Renal pelvis (tissue), 12 donors: Measurements from ENCODE around the gene OR4C45. TPM values are rescaled to one million over a fixed set of nuclear protein-coding genes. Genes with fewer than 3 reads are reported as not detected.
"Not testable (repeated sequence)": the region's sequence is repeated elsewhere in the genome, so short reads cannot be mapped to it uniquely, and the experiment has no call there.

ENCODE experiments used
- DNase-seq: peaks from one replicate; pipeline ENCODE4 v3.0.0-alpha.2; 2013
- long read RNA-seq, 16 experiments: transcript quantifications; one replicate each; lab custom pipeline, GENCODE V29; 2026
- polyA plus RNA-seq, 3 donors: library from polyadenylated mRNA; unstranded; fragments of 120-200 nt; gene quantifications; one replicate each; pipeline ENCODE4 v1.2.1, GENCODE V29; 2013; ENCODE audit not compliant: insufficient read length in 3 of 3

Gene OR4C45
- not detected for polyA plus RNA-seq
- long read RNA-seq, donor 1, result 0 reads
- long read RNA-seq, donor 2, result 0 reads
- long read RNA-seq, donor 3, result 0 reads
- long read RNA-seq, donor 4, result 0 reads
- long read RNA-seq, donor 5, result 0 reads
- long read RNA-seq, donor 6, result 0 reads
- long read RNA-seq, donor 7, result 0 reads
- long read RNA-seq, donor 8, result 0 reads
- long read RNA-seq, donor 9, result 0 reads
- long read RNA-seq, donor 10, result 0 reads
- long read RNA-seq, donor 11, result 0 reads
- long read RNA-seq, donor 12, result 0 reads
- long read RNA-seq, donor 13, result 0 reads
- long read RNA-seq, donor 14, result 0 reads
- long read RNA-seq, donor 15, result 0 reads
- long read RNA-seq, donor 16, result 0 reads

- no peak for DNase-seq
These were observed at the start of gene OR4C45 for GRCh38 chr11:50032574-50032973. Gene OR4C45 (plus strand): TSS chr11:50032874.

GRCh38 chr11:49995565-49995964, 37.1 kb upstream of the OR4C45 start:
- no peak for DNase-seq

DNA sequence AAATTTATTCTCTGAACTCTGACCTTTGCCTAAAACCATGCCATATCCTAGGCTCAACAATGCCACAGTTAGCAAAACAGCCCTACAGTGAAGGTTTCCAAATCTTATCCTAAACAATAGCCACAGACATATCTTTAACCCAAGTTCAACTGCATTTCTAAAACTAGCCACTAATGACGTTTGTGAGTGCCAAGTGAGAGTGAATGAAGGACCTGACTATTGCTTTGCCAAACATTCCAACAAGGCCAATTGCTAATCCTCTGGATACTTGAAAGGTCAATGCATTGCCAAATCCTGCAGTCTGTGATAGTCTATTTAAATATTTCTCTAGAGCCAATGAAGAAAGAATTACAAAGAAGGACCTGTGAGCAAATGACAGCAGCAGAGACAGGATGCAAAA, 2.5 kb upstream of the OR4C45 start:
- no peak for DNase-seq

- not testable (repeated sequence) for DNase-seq
These were observed 3.6 kb downstream of the OR4C45 start for GRCh38 chr11:50036239-50036638.

DNA sequence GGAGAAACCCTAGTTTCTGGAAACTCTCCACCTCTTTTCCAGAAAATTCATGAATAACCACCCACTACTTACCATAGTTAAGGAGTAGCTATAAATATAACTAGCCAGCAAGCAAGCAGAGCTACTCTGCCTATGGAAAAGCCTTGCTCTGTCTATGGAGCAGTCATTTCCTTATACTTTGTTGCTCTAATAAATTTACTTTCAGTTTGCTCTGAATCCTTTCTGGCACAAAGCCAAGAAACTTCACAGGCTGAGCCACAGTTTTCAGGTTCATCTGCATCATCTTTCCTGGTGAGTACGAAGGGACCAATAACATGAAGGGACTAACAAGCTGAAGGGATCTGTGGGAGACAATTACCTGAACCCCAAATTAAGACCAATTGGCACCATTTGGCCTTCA, 4.6 kb downstream of the OR4C45 start:
- DNase-seq, result no peak

DNA sequence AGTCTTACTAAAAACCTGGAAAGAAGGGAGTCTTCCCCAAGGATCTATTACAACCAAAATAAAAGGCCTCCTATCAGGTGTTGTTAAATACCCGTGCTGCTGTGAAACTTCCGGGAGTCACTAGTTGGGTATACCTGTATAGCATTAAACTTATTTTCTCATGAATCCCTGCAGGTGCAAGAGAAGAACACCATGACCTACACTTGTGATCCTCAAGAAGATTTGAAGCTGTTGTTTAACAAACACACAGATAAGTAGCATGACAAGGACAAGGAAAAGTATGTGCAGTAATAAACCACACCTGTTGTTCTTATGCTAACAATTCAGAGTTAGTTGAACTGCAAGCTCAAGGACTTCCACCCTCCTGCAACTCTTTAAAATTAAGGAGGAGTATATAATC, 12.0 kb downstream of the OR4C45 start:
- no peak for DNase-seq

GRCh38 chr11:50063056-50063455, 30.4 kb downstream of the OR4C45 start:
- DNase-seq, result not testable (repeated sequence)

GRCh38 chr11:50070389-50070788, 37.7 kb downstream of the OR4C45 start:
- DNase-seq, result no peak

- no peak for DNase-seq
These were observed 39.0 kb downstream of the OR4C45 start for GRCh38 chr11:50071584-50072225.

DNA sequence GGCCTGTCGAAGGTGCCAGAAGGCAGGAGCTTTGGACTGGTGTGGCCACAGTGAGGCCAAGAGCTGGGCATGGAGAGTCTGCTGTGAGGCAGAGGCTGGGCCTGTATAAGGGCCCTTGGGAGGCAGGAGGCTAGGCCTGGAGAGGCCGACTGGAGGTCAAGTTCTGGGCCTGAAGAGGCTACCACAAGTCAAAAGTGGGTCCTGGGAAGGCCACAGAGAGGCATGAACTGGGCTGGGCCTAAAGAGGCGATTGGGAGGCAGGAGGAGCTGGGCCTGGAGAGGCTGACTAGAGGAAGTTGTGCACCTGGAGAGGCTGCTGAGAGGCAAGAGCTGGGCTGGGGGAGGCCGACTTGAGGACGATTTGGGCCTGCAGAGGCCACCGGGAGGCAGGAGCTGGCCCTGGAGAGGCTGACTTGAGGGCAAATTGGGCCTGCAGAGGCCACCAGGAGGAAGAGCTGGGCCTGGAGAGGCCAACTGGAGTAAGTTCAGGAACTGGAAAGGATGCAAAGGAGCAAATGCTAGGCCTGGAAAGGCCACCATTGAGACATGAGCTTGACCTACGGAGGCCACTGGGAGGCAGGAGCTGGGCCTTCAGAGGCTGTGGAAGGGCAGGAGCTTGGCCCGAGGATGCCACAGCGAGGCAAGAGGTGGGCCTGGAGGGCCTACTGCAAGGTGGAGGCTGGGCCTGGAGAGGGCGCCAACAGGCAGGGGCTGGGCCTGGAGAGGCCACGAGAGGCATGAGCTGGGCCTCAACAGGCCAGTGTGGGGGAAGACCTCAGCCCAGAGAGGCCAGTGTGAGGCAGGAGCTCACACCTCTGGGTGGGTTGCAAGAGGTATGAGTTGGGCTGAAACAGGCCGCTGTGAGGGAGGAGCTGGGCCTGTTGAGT, 39.8 kb downstream of the OR4C45 start:
- DNase-seq, result no peak

GRCh38 chr11:50073113-50074105, 40.7 kb downstream of the OR4C45 start:
- no peak for DNase-seq

DNA sequence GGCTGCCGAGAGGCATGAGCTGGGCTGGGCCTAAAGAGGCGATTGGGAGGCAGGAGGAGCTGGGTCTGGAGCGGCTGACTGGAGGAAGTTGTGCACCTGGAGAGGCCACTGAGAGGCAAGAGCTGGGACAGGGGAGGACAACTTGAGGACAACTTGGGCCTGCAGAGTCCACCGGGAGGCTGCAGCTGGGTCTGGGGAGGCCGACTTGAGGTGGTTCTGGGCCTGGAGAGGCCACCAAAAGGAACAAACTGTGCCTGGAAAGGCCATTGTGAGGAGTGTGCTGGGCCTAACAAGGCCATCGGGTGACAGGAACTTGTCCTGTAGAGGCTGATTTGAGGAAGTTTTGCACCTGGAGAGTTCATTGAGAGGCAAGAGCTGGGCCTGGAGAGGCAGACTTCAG, 41.5 kb downstream of the OR4C45 start:
- DNase-seq, result no peak

DNA sequence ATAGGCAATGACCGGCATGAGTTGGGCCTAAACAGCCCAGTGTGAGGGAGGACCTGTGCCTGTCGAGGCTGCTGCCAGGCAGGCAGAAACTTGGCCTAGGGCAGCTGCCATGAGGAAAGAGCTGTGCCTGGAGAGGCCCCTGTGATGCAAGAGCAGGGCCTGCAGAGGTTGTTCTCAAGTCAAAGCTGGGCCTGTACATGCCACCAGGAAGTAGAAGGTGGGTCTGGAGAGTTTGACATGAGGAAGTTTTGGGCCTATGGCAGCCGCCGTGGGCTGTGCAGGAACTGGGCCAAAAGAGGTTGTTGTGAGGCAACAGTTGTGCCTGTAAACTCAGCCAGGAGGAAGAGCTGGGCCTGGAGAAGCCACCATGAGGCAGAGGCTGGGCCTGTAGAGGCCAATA, 43.2 kb downstream of the OR4C45 start:
- DNase-seq, result no peak

- DNase-seq, result no peak
These were observed 44.9 kb downstream of the OR4C45 start for GRCh38 chr11:50077526-50077925.

DNA sequence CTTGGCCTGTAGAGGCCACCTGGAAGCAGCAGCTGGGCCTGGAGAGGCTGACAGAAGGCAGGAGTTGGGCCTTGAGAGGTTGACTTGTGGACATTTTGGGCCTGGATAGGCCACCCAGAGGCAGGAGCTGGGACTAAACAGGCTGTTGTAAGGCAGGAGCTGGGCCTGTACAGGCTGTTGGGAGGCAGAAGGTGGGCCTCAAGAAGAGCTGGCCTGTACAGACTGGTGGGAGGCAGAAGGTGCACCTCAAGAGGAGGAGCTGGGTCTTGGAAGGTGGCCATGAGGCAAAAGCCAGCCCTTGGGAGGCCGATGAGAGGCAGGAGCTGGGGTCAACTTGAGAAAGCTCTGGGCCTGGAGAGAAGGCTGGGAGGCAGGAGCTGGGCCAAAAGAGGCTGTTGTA, 45.3 kb downstream of the OR4C45 start:
- no peak for DNase-seq

DNA sequence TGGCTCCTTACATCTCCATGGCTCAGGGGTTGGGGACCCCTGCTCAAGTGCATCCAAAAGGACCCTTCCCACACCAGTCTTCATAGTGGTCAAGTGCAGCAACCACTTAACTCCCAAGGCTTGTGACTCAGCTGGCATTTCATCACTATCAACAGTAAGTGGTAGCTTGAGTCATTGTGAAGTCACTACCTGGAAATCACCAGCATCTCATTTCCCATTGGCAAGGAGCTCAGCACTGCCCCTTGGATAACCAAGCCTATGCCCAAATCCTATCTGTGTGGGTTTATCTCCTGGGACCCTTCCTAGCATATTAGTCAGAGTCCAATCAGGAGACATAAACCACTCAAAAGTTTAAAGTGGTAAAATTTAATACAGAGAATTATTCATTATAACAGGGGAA, 46.3 kb downstream of the OR4C45 start:
- not testable (repeated sequence) for DNase-seq

GRCh38 chr11:50080256-50080655, 47.6 kb downstream of the OR4C45 start:
- no peak for DNase-seq
